Fibroblast of upper back skin (primary cell): ENCODE results near the gene TAF3.
A peak's percentile ranks its signal among the peaks of the same experiment; 100 is the strongest.

Experiments
- DNase-seq: peaks from one replicate; pipeline ENCODE4 v3.0.0-alpha.2; 2013

The TAF3 gene

GRCh38 chr10:8049045-8049864 lies 230.9 kb downstream of the TAF3 start:
- no peak for DNase-seq

GRCh38 chr10:8049865-8050555 lies 231.7 kb downstream of the TAF3 start:
- no peak for DNase-seq

- no peak for DNase-seq
These were observed 232.3 kb downstream of the TAF3 start for GRCh38 chr10:8050556-8051108.

GRCh38 chr10:8051109-8051821 lies 233.0 kb downstream of the TAF3 start:
- DNase-seq, result no peak

GRCh38 chr10:8051851-8052257 lies 233.5 kb downstream of the TAF3 start:
- no peak for DNase-seq

GRCh38 chr10:8052341-8052955 lies 234.1 kb downstream of the TAF3 start:
- DNase-seq, result no peak

- DNase-seq, result no peak
These were observed 234.7 kb downstream of the TAF3 start for GRCh38 chr10:8052956-8053445.

GRCh38 chr10:8053446-8054243 lies 235.3 kb downstream of the TAF3 start:
- DNase-seq, result peak; percentile 73

- DNase-seq, result no peak
These were observed 235.9 kb downstream of the TAF3 start for GRCh38 chr10:8054244-8054493.

GRCh38 chr10:8054494-8055407 lies 236.4 kb downstream of the TAF3 start, which contains the start of gene GATA3:
TSS of gene GATA3 (plus strand) at chr10:8054688. CDS start at chr10:8055656, 968 bp downstream.
- peak; percentile 31 for DNase-seq

- no peak for DNase-seq
These were observed 237.4 kb downstream of the TAF3 start for GRCh38 chr10:8055420-8056349.

GRCh38 chr10:8056378-8056777 lies 238.1 kb downstream of the TAF3 start:
- no peak for DNase-seq

GRCh38 chr10:8056871-8057331 lies 238.6 kb downstream of the TAF3 start:
- no peak for DNase-seq

GRCh38 chr10:8057636-8058273 lies 239.4 kb downstream of the TAF3 start:
- no peak for DNase-seq

GRCh38 chr10:8058274-8059111 lies 240.2 kb downstream of the TAF3 start:
- DNase-seq, result no peak

GRCh38 chr10:8059191-8059936 lies 241.1 kb downstream of the TAF3 start:
- no peak for DNase-seq

GRCh38 chr10:8060010-8060703 lies 241.9 kb downstream of the TAF3 start:
- peak; percentile 35 for DNase-seq
